Ishikawa (cell line): ENCODE data around the gene DYRK1B.

ENCODE experiments used
- EGR1 ChIP-seq: IDR thresholded peaks from 2 replicates; pipeline ENCODE4 v1.6.1; 2012
- EP300 ChIP-seq: IDR thresholded peaks from 2 replicates; pipeline ENCODE4 v1.6.1; 2012; ENCODE audit warnings: borderline replicate concordance
- MAX ChIP-seq: IDR thresholded peaks from 2 replicates; pipeline ENCODE4 v1.6.1; 2012
- NFIC ChIP-seq: IDR thresholded peaks from 2 replicates; pipeline ENCODE4 v1.6.1; 2012
- RAD21 ChIP-seq: IDR thresholded peaks from 2 replicates; pipeline ENCODE4 v1.6.1; 2012; ENCODE audit warnings: low read depth
- TEAD4 ChIP-seq: IDR thresholded peaks from 2 replicates; pipeline ENCODE4 v1.6.1; 2012

GRCh38 chr19:39811064-39811463 is 22.9 kb downstream of the DYRK1B start:
- no peak for TF ChIP-seq TEAD4
- no peak for TF ChIP-seq RAD21
- no peak for TF ChIP-seq EGR1
- TF ChIP-seq MAX: no peak
- TF ChIP-seq NFIC: no peak
- no peak for TF ChIP-seq EP300
